Eye (tissue), 1 donor: ENCODE results near the gene GHRL.
"Not testable (repeated sequence)": the region's sequence is repeated elsewhere in the genome, so short reads cannot be mapped to it uniquely, and the experiment has no call there.

Experiments used
- DNase-seq: peaks from one replicate; pipeline ENCODE4 v3.0.0-alpha.2; 2015

GHRL gene

GRCh38 chr3:10322352-10322710, 29.6 kb upstream of the GHRL start:
- DNase-seq, result no peak

- DNase-seq, result no peak
Measured at GRCh38 chr3:10321630-10322351, 29.0 kb upstream of the GHRL start.

- no peak for DNase-seq
Measured at GRCh38 chr3:10320320-10320677, 27.6 kb upstream of the GHRL start.

- no peak for DNase-seq
Measured at GRCh38 chr3:10319804-10320203, 27.1 kb upstream of the GHRL start.

- no peak for DNase-seq
Measured at GRCh38 chr3:10319251-10319650, 26.5 kb upstream of the GHRL start.

- DNase-seq, result no peak
Measured at GRCh38 chr3:10317961-10318350, 25.2 kb upstream of the GHRL start.

GRCh38 chr3:10317311-10317960, 24.7 kb upstream of the GHRL start:
- no peak for DNase-seq

GRCh38 chr3:10315771-10316344, 23.1 kb upstream of the GHRL start:
- DNase-seq, result no peak

- DNase-seq, result no peak
Measured at GRCh38 chr3:10315101-10315500, 22.4 kb upstream of the GHRL start.

GRCh38 chr3:10312861-10313260, 20.1 kb upstream of the GHRL start:
- DNase-seq, result no peak

- no peak for DNase-seq
Measured at GRCh38 chr3:10312391-10312790, 19.6 kb upstream of the GHRL start.

GRCh38 chr3:10311710-10312109, 19.0 kb upstream of the GHRL start:
- DNase-seq, result no peak

- DNase-seq, result no peak
Measured at GRCh38 chr3:10310578-10310977, 17.8 kb upstream of the GHRL start.

GRCh38 chr3:10309736-10310135, 17.0 kb upstream of the GHRL start:
- no peak for DNase-seq

GRCh38 chr3:10308678-10309077, 15.9 kb upstream of the GHRL start:
- no peak for DNase-seq

GRCh38 chr3:10306156-10306555, 13.4 kb upstream of the GHRL start:
- no peak for DNase-seq

- DNase-seq, result no peak
Measured at GRCh38 chr3:10305331-10305902, 12.7 kb upstream of the GHRL start.

- no peak for DNase-seq
Measured at GRCh38 chr3:10304905-10305304, 12.2 kb upstream of the GHRL start.

- no peak for DNase-seq
Measured at GRCh38 chr3:10303785-10304184, 11.0 kb upstream of the GHRL start.

- DNase-seq, result no peak
Measured at GRCh38 chr3:10303105-10303504, 10.4 kb upstream of the GHRL start.

GRCh38 chr3:10300087-10300486, 7.3 kb upstream of the GHRL start:
- no peak for DNase-seq

- no peak for DNase-seq
Measured at GRCh38 chr3:10299679-10300078, 6.9 kb upstream of the GHRL start.

- peak; percentile 25 for DNase-seq
Measured at GRCh38 chr3:10299175-10299574, 6.4 kb upstream of the GHRL start.

GRCh38 chr3:10298064-10298463, 5.3 kb upstream of the GHRL start:
- not testable (repeated sequence) for DNase-seq
